ENCODE results near the gene SUPT6H. TPM values are rescaled to one million over a fixed set of nuclear protein-coding genes. Genes with fewer than 3 reads are reported as not detected.

SUPT6H gene
- total and polyA plus RNA-seq, 2 of the 4 experiments (the other 2 are of a cell fraction), result 41.4 to 44.8 TPM

GRCh38 chr17:28744104-28744971 lies 82.3 kb downstream of the SUPT6H start:
- Histone ChIP-seq H2BK20ac (ENCODE audit: low read depth, low read length) (no peak overlapping the region), H2BK120ac (ENCODE audit: low read depth, low read length) (peak overlapping the region; percentile 28; the same call in 1 of the 2 replicates), H3K4ac (ENCODE audit: low read depth, low read length) (peak overlapping the region; percentile 96), H3K18ac (ENCODE audit: low read depth, low read length) (peak overlapping the region; percentile 62), H3K56ac (ENCODE audit: extremely low read depth, insufficient read depth, low read length) (peak overlapping the region; percentile 98), H3K27me3 (ENCODE audit: control insufficient read depth, insufficient read depth, low read length) (no peaks in the 10 kb centered on the region), H2BK5ac (ENCODE audit: low read depth, low read length, poor library complexity, severe bottlenecking) (peak overlapping the region; percentile 96), H3K27ac (ENCODE audit: insufficient read depth, low read length) (peak overlapping the region; percentile 99), H2AK5ac (ENCODE audit: low read depth, low read length) (peak overlapping the region; percentile 97), H3K14ac (replicated peaks; ENCODE audit: low read depth, low read length) (peak overlapping the region; percentile 96), H4K8ac (ENCODE audit: low read depth in 2 of 2, low read length in 2 of 2) (peak overlapping the region; percentile 83 to 97), H3K79me1 (ENCODE audit: low read depth in 1 of 2, low read length in 2 of 2) (peaks cover 5 to 51% of the 10 kb centered on the region in 2 experiments; a peak in 3 of 4 replicates), H3K36me3 (ENCODE audit: control insufficient read depth, insufficient read depth, low read length) (peaks cover 32% of the 10 kb centered on the region), H3K4me2 (ENCODE audit: low read depth, low read length) (peak overlapping the region; percentile 92), H3K4me1 (ENCODE audit: control insufficient read depth, insufficient read depth, low read length) (peaks cover 16% of the 10 kb centered on the region), H3K23ac (ENCODE audit: low read depth, low read length) (peak overlapping the region; percentile 98), H4K91ac (ENCODE audit: insufficient read depth, low read depth, low read length) (peak overlapping the region; percentile 91), H3K9me1 (ENCODE audit: insufficient read depth, low read length) (peaks cover 17% of the 10 kb centered on the region; the same call in 1 of the 2 replicates), H3K9ac (ENCODE audit: low read depth, low read length) (peak overlapping the region; percentile 99), H2AK9ac (replicated peaks; ENCODE audit: low read depth, low read length, poor library complexity) (peak overlapping the region; percentile 100), H2AFZ (replicated peaks; ENCODE audit: low read length, poor library complexity) (peak overlapping the region; percentile 95), H3K9me3 (ENCODE audit: control insufficient read depth, insufficient read depth, low read length) (no peaks in the 10 kb centered on the region), H4K20me1 (ENCODE audit: insufficient read depth, low read length) (peaks cover 52% of the 10 kb centered on the region), H2BK15ac (ENCODE audit: low read depth, low read length) (peak overlapping the region; percentile 64; the same call in 1 of the 3 replicates), H3K4me3 (ENCODE audit: insufficient read depth, low read depth, low read length) (peak overlapping the region; percentile 100), H4K5ac (ENCODE audit: low read depth, low read length) (peak overlapping the region; percentile 81)
- TF ChIP-seq RAD21 (IDR thresholded peaks at IDR 0.05; ENCODE audit: low read length), result no peak
- TF ChIP-seq POLR2A (IDR thresholded peaks at IDR 0.05; ENCODE audit: low read depth, low read length), result no peak
- TF ChIP-seq MAZ (IDR thresholded peaks at IDR 0.05; ENCODE audit: borderline replicate concordance, low read depth, low read length), result peak; percentile 100
- ChIA-PET CTCF (interaction anchor here (1.2 to 3.5 kb wide), 2 partner anchors 17 to 25 kb away, joined by 3 to 40 read pairs; partner anchors contain the start of genes NEK8, RPL23A and TLCD1), POLR2A (ENCODE audit: unreplicated experiment) (interaction anchor here (1.0 to 1.4 kb wide), 3 partner anchors 16 to 18 kb away, joined by 3 read pairs; partner anchors contain the start of genes NEK8 and TLCD1)
- DNase-seq (peak; percentile 41), ATAC-seq (ENCODE audit: low read depth) (peak; percentile 9)
- dilution Hi-C loops (cut with HindIII; ENCODE audit: low sequenced_read_pairs, unreplicated experiment) (no loop called here), intact Hi-C loops (cut with micrococcal nuclease) (no loop called here), in situ Hi-C loops (cut with MboI; ENCODE audit: low sequenced_read_pairs) (no loop called here)
- 0% methylated on average over 3 of the region's 61 CpGs; no CpG with 5 or more reads in 1 of the 2 experiments for whole genome bisulfite sequencing, 2 experiments (ENCODE audit: extremely low coverage in 2 of 2, insufficient read length in 1 of 2)
- TSS peak; percentile 51 for BruUV-seq (replicated peaks)

Measured in IMR-90 (cell line).